Trophoblast cell (in vitro differentiated cells and primary cell): ENCODE measurements around the gene LRRFIP1.

Experiments used
- DNase-seq, 2 donors: peaks; one replicate each; pipeline ENCODE4 v3.0.0-alpha.2; 2016
- H2AFZ ChIP-seq: 2 replicates; pipeline ENCODE4 v1.6.1; 2013; ENCODE audit warnings: low read length, moderate library complexity, mild to moderate bottlenecking; ENCODE audit not compliant: insufficient read depth, poor library complexity
- H2AK5ac ChIP-seq: 2 replicates; pipeline ENCODE4 v1.6.1; 2013; ENCODE audit warnings: mild to moderate bottlenecking, low read length
- H2BK120ac ChIP-seq: 2 replicates; pipeline ENCODE4 v1.6.1; 2013; ENCODE audit warnings: low read length, mild to moderate bottlenecking, moderate library complexity; ENCODE audit not compliant: insufficient read depth, poor library complexity
- H2BK12ac ChIP-seq: 2 replicates; pipeline ENCODE4 v1.6.1; 2013; ENCODE audit warnings: mild to moderate bottlenecking, low read length, moderate library complexity
- H2BK5ac ChIP-seq: 2 replicates; pipeline ENCODE4 v1.6.1; 2013; ENCODE audit warnings: low read length, low read depth, moderate library complexity, mild to moderate bottlenecking; ENCODE audit not compliant: poor library complexity
- H3K14ac ChIP-seq: 2 replicates; pipeline ENCODE4 v1.6.1; 2013; ENCODE audit warnings: mild to moderate bottlenecking, low read length
- H3K18ac ChIP-seq: 2 replicates; pipeline ENCODE4 v1.6.1; 2013; ENCODE audit warnings: mild to moderate bottlenecking, low read length
- H3K23ac ChIP-seq: 2 replicates; pipeline ENCODE4 v1.6.1; 2013; ENCODE audit warnings: low read length
- H3K27ac ChIP-seq: 2 replicates; pipeline ENCODE4 v1.5.1; 2013; ENCODE audit warnings: low read depth, mild to moderate bottlenecking, inconsistent platforms, low read length, moderate library complexity
- H3K27me3 ChIP-seq: 2 replicates; pipeline ENCODE4 v1.6.1; 2013; ENCODE audit warnings: inconsistent platforms, mild to moderate bottlenecking, low read length, moderate library complexity; ENCODE audit not compliant: insufficient read depth
- H3K36me3 ChIP-seq, 2 experiments: 1 replicate in 1 of 2; 2 replicates in 1 of 2; pipeline ENCODE4 v1.6.1; 2013; ENCODE audit warnings: low read length in 2 of 2, mild to moderate bottlenecking in 2 of 2, moderate library complexity in 1 of 2; ENCODE audit not compliant: insufficient read depth in 2 of 2, control insufficient read depth in 1 of 2
- H3K4ac ChIP-seq: 2 replicates; pipeline ENCODE4 v1.6.1; 2013; ENCODE audit warnings: low read depth, mild to moderate bottlenecking, low read length, moderate library complexity
- H3K4me1 ChIP-seq, 2 experiments: 1 replicate in 1 of 2; 2 replicates in 1 of 2; pipeline ENCODE4 v1.6.1; 2013; ENCODE audit warnings: low read length in 2 of 2, mild to moderate bottlenecking in 2 of 2, moderate library complexity in 1 of 2; ENCODE audit not compliant: insufficient read depth in 2 of 2, control insufficient read depth in 1 of 2
- H3K4me2 ChIP-seq: 2 replicates; pipeline ENCODE4 v1.6.1; 2013; ENCODE audit warnings: inconsistent platforms, mild to moderate bottlenecking, low read length, moderate library complexity
- H3K4me3 ChIP-seq: 2 replicates; pipeline ENCODE4 v1.5.1; 2013; ENCODE audit warnings: mild to moderate bottlenecking, low read depth, low read length, inconsistent platforms
- H3K79me1 ChIP-seq: one replicate; pipeline ENCODE4 v1.6.1; 2013; ENCODE audit warnings: low read length
- H3K79me2 ChIP-seq: 2 replicates; pipeline ENCODE4 v1.6.1; 2013; ENCODE audit warnings: low read length, mild to moderate bottlenecking; ENCODE audit not compliant: control insufficient read depth, insufficient read depth, poor library complexity
- H3K9ac ChIP-seq: 2 replicates; pipeline ENCODE4 v1.6.1; 2013; ENCODE audit warnings: mild to moderate bottlenecking, low read length
- H3K9me3 ChIP-seq: 2 replicates; pipeline ENCODE4 v1.6.1; 2013; ENCODE audit warnings: low read depth, mild to moderate bottlenecking, control low read depth, inconsistent platforms, low read length; ENCODE audit not compliant: insufficient read depth
- H4K12ac ChIP-seq: 2 replicates; pipeline ENCODE4 v1.6.1; 2013; ENCODE audit warnings: low read depth, mild to moderate bottlenecking, low read length, moderate library complexity
- H4K8ac ChIP-seq: 2 replicates; pipeline ENCODE4 v1.6.1; 2013; ENCODE audit warnings: low read depth, mild to moderate bottlenecking, low read length, moderate library complexity
- H4K91ac ChIP-seq: one replicate; pipeline ENCODE4 v1.6.1; 2013; ENCODE audit warnings: low read depth, mild to moderate bottlenecking, low read length, moderate library complexity
- WGBS: extraction: QIAGEN DNeasy Blood & Tissue Kit; methylation state at CpG from one replicate; pipeline ENCODE4 v1.1.7; 2013; ENCODE audit warnings: missing lambda C conversion rate; ENCODE audit not compliant: insufficient read length, insufficient coverage; ENCODE audit errors: extremely low coverage; 5-methylcytosine and 5-hydroxymethylcytosine counted together

LRRFIP1 gene

GRCh38 chr2:237723023-237723422, 95.6 kb downstream of the LRRFIP1 start:
- Histone ChIP-seq H3K4me1 (peaks cover 8 to 9% of the 10 kb centered on the region in 2 experiments), H3K4me3 (no peak overlapping the region), H3K27ac (no peak overlapping the region), H2BK120ac (no peak overlapping the region), H3K4ac (no peak overlapping the region), H3K79me2 (no peaks in the 10 kb centered on the region), H2BK12ac (no peak overlapping the region), H3K9me3 (no peaks in the 10 kb centered on the region), H4K8ac (no peak overlapping the region), H3K14ac (no peak overlapping the region), H4K12ac (no peak overlapping the region), H3K4me2 (no peak overlapping the region), H3K79me1 (peaks cover 4% of the 10 kb centered on the region), H3K27me3 (no peaks in the 10 kb centered on the region), H3K36me3 (peaks cover under 1 to 2% of the 10 kb centered on the region in 2 experiments), H3K23ac (no peak overlapping the region), H3K9ac (no peak overlapping the region), H2BK5ac (no peak overlapping the region), H4K91ac (no peak overlapping the region), H2AK5ac (no peak overlapping the region), H3K18ac (no peak overlapping the region), H2AFZ (no peak overlapping the region)
- no CpG with 5 or more reads among the region's 1 CpG for WGBS
- DNase-seq: no peak

- Histone ChIP-seq H3K79me1 (peaks cover 4% of the 10 kb centered on the region), H2BK12ac (no peak overlapping the region), H4K12ac (no peak overlapping the region), H3K14ac (no peak overlapping the region), H3K4me3 (no peak overlapping the region), H3K4me1 (peaks cover 8 to 9% of the 10 kb centered on the region in 2 experiments), H2BK120ac (no peak overlapping the region), H3K27ac (no peak overlapping the region), H2BK5ac (no peak overlapping the region), H4K91ac (no peak overlapping the region), H2AFZ (no peak overlapping the region), H3K9ac (no peak overlapping the region), H3K4me2 (no peak overlapping the region), H3K27me3 (no peaks in the 10 kb centered on the region), H3K18ac (no peak overlapping the region), H2AK5ac (no peak overlapping the region), H3K36me3 (peaks cover 0 to 2% of the 10 kb centered on the region in 2 experiments), H3K9me3 (no peaks in the 10 kb centered on the region), H3K79me2 (no peaks in the 10 kb centered on the region), H3K23ac (no peak overlapping the region), H3K4ac (no peak overlapping the region), H4K8ac (no peak overlapping the region)
- DNase-seq: peak; percentile 97 to 99
- WGBS: no CpG with 5 or more reads among the region's 3 CpGs
These were observed 96.2 kb downstream of the LRRFIP1 start for GRCh38 chr2:237723602-237724001.

GRCh38 chr2:237724811-237725478, 97.6 kb downstream of the LRRFIP1 start:
- no peaks in the 10 kb centered on the region for H3K79me2 ChIP-seq
- peaks cover 0 to 2% of the 10 kb centered on the region in 2 experiments for H3K36me3 ChIP-seq
- no peak overlapping the region for H3K14ac ChIP-seq
- H3K4me1 ChIP-seq: peaks cover 8 to 9% of the 10 kb centered on the region in 2 experiments
- no peak overlapping the region for H2BK12ac ChIP-seq
- no peak overlapping the region for H2BK5ac ChIP-seq
- H3K27ac ChIP-seq: no peak overlapping the region
- no peak overlapping the region for H3K18ac ChIP-seq
- no peaks in the 10 kb centered on the region for H3K27me3 ChIP-seq
- no peak overlapping the region for H2BK120ac ChIP-seq
- H3K79me1 ChIP-seq: peaks cover 4% of the 10 kb centered on the region
- H3K23ac ChIP-seq: no peak overlapping the region
- H3K9me3 ChIP-seq: no peaks in the 10 kb centered on the region
- WGBS: no CpG with 5 or more reads among the region's 9 CpGs
- no peak overlapping the region for H3K4ac ChIP-seq
- no peak overlapping the region for H4K12ac ChIP-seq
- no peak overlapping the region for H4K8ac ChIP-seq
- DNase-seq: no peak
- no peak overlapping the region for H3K4me3 ChIP-seq
- H4K91ac ChIP-seq: no peak overlapping the region
- no peak overlapping the region for H3K4me2 ChIP-seq
- no peak overlapping the region for H3K9ac ChIP-seq
- no peak overlapping the region for H2AFZ ChIP-seq
- no peak overlapping the region for H2AK5ac ChIP-seq

- H3K36me3 ChIP-seq: peaks cover 0 to 2% of the 10 kb centered on the region in 2 experiments
These were observed 98.3 kb downstream of the LRRFIP1 start for GRCh38 chr2:237725661-237726060.

More at GRCh38 chr2:237725661-237726060, 98.3 kb downstream of the LRRFIP1 start:
- Histone ChIP-seq H3K4ac (no peak overlapping the region), H3K18ac (no peak overlapping the region), H2BK5ac (no peak overlapping the region), H2BK12ac (no peak overlapping the region), H3K4me2 (no peak overlapping the region), H3K23ac (no peak overlapping the region), H3K27ac (no peak overlapping the region), H2AFZ (no peak overlapping the region), H3K79me1 (peaks cover 4% of the 10 kb centered on the region), H3K4me3 (no peak overlapping the region), H2BK120ac (no peak overlapping the region), H3K9me3 (no peaks in the 10 kb centered on the region), H3K9ac (no peak overlapping the region), H3K79me2 (no peaks in the 10 kb centered on the region), H2AK5ac (no peak overlapping the region), H4K91ac (no peak overlapping the region), H4K12ac (no peak overlapping the region), H3K14ac (no peak overlapping the region), H3K4me1 (peaks cover 8 to 9% of the 10 kb centered on the region in 2 experiments), H3K27me3 (no peaks in the 10 kb centered on the region), H4K8ac (no peak overlapping the region)
- WGBS: no CpG with 5 or more reads among the region's 4 CpGs
- DNase-seq: peak; percentile 66 to 73
